ENCODE data around the gene NNMT.

DNA sequence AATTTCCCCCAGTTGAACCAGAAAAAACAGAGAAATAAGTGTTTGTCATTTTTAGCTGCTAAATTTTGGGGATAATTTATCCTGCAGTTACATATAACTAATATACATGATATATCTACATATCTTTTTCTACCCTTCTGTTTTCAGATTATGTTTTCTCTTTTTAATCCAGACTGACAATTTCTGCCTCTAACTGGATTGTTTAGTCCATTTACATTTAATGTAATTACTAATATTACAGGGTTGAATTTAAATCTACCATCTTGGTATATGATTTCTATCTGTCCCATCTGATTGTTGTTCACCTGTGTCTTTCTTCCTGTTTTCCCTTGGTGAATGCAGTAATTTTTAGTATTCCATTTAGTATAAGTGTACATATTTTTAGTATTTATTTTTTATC, 5.7 kb downstream of the NNMT start:
- TF ChIP-seq CTCF (optimal IDR thresholded peaks at IDR 0.05 in 1 of 3, IDR thresholded peaks at IDR 0.05 in 1 of 3, conservative IDR thresholded peaks at IDR 0.05 in 1 of 3; ENCODE audit: extremely low read depth in 1 of 3, insufficient read depth in 2 of 3, low read length in 3 of 3) (no peak), EZH2 (IDR thresholded peaks at IDR 0.05; ENCODE audit: low read length) (no peak)

All from keratinocyte (primary cell).